Activated CD8-positive, alpha-beta memory T cell treated with anti-CD3 and anti-CD28 coated beads for 36 hours (primary cell): Measurements from ENCODE around the gene LCLAT1. TPM values are rescaled to one million over a fixed set of nuclear protein-coding genes. Genes with fewer than 3 reads are reported as not detected.

Experiments
- CTCF ChIA-PET: fragments of 350-600 bp; sonication (Branson Sonifier 250); formaldehyde crosslinking; loops from one replicate; lab custom pipeline; 2021; ENCODE audit warnings: antibody characterized with exemption; lab: Charles Lee
- POLR2A ChIA-PET: fragments of 350-600 bp; sonication (Branson Sonifier 250); formaldehyde crosslinking; loops from one replicate; lab custom pipeline; 2021; ENCODE audit warnings: antibody characterized with exemption; lab: Charles Lee
- total RNA-seq, 2 experiments: library from RNA; stranded (reverse); gene quantifications; one replicate each; pipeline ENCODE4 v1.2.3, GENCODE V29; 2021

The LCLAT1 gene
- total RNA-seq, 2 experiments from 2014 or later, result 31.7 to 34.7 TPM

- POLR2A ChIA-PET, result no interaction called here
- CTCF ChIA-PET, result interaction anchor here (0.6 kb wide), 1 partner anchor 16 kb away, joined by 3 read pairs; no protein-coding TSS in a partner anchor
Measured at GRCh38 chr2:30541680-30542079, 94.6 kb downstream of the LCLAT1 start.

- ChIA-PET CTCF (no interaction called here), POLR2A (no interaction called here)
Measured at GRCh38 chr2:30545875-30546274, 98.8 kb downstream of the LCLAT1 start.

GRCh38 chr2:30548386-30548785, 101.3 kb downstream of the LCLAT1 start:
- ChIA-PET POLR2A (no interaction called here), CTCF (no interaction called here)

- ChIA-PET POLR2A (no interaction called here), CTCF (no interaction called here)
Measured at GRCh38 chr2:30549096-30549495, 102.0 kb downstream of the LCLAT1 start.

- CTCF ChIA-PET, result no interaction called here
- POLR2A ChIA-PET, result no interaction called here
Measured at GRCh38 chr2:30559544-30560275, 112.7 kb downstream of the LCLAT1 start.

GRCh38 chr2:30561349-30561748, 114.3 kb downstream of the LCLAT1 start:
- ChIA-PET CTCF (no interaction called here), POLR2A (interaction anchor here (0.5 kb wide), 1 partner anchor 128 kb away, joined by 4 read pairs; no protein-coding TSS in a partner anchor)

GRCh38 chr2:30565851-30566358, 118.9 kb downstream of the LCLAT1 start:
- ChIA-PET POLR2A (no interaction called here), CTCF (no interaction called here)

- CTCF ChIA-PET, result no interaction called here
- POLR2A ChIA-PET, result no interaction called here
Measured at GRCh38 chr2:30566631-30567030, 119.6 kb downstream of the LCLAT1 start.

- POLR2A ChIA-PET, result no interaction called here
- CTCF ChIA-PET, result no interaction called here
Measured at GRCh38 chr2:30567317-30567716, 120.3 kb downstream of the LCLAT1 start.

GRCh38 chr2:30569946-30570345, 122.9 kb downstream of the LCLAT1 start:
- CTCF ChIA-PET, result no interaction called here
- POLR2A ChIA-PET, result no interaction called here

- ChIA-PET CTCF (no interaction called here), POLR2A (no interaction called here)
Measured at GRCh38 chr2:30577151-30577550, 130.1 kb downstream of the LCLAT1 start.

- CTCF ChIA-PET, result no interaction called here
- POLR2A ChIA-PET, result no interaction called here
Measured at GRCh38 chr2:30580391-30580790, 133.3 kb downstream of the LCLAT1 start.

GRCh38 chr2:30582521-30582920, 135.5 kb downstream of the LCLAT1 start:
- CTCF ChIA-PET, result no interaction called here

GRCh38 chr2:30583204-30583749, 136.2 kb downstream of the LCLAT1 start:
- POLR2A ChIA-PET, result no interaction called here
- CTCF ChIA-PET, result no interaction called here

More at GRCh38 chr2:30582521-30582920, 135.5 kb downstream of the LCLAT1 start:
- POLR2A ChIA-PET, result no interaction called here

GRCh38 chr2:30584116-30584515, 137.1 kb downstream of the LCLAT1 start:
- ChIA-PET POLR2A (no interaction called here), CTCF (no interaction called here)

GRCh38 chr2:30588994-30589393, 141.9 kb downstream of the LCLAT1 start:
- ChIA-PET CTCF (no interaction called here), POLR2A (no interaction called here)

GRCh38 chr2:30590407-30590806, 143.4 kb downstream of the LCLAT1 start:
- ChIA-PET POLR2A (no interaction called here), CTCF (no interaction called here)

GRCh38 chr2:30591186-30591585, 144.1 kb downstream of the LCLAT1 start:
- POLR2A ChIA-PET, result no interaction called here
- CTCF ChIA-PET, result no interaction called here

- CTCF ChIA-PET, result no interaction called here
- POLR2A ChIA-PET, result no interaction called here
Measured at GRCh38 chr2:30601375-30601774, 154.3 kb downstream of the LCLAT1 start.

- POLR2A ChIA-PET, result no interaction called here
- CTCF ChIA-PET, result no interaction called here
Measured at GRCh38 chr2:30605197-30605596, 158.2 kb downstream of the LCLAT1 start.

GRCh38 chr2:30608643-30609042, 161.6 kb downstream of the LCLAT1 start:
- CTCF ChIA-PET, result no interaction called here
- POLR2A ChIA-PET, result no interaction called here
